Mucosa of gallbladder (tissue), 1 donor: ENCODE data around the gene FUT8. TPM values are rescaled to one million over a fixed set of nuclear protein-coding genes. Genes with fewer than 3 reads are reported as not detected.

Source experiments
- DNase-seq: peaks from one replicate; pipeline ENCODE4 v3.0.0-alpha.2; 2020; ENCODE audit warnings: low spot score
- total RNA-seq: library from RNA; stranded (reverse); gene quantifications from one replicate; pipeline ENCODE4 v1.2.1, GENCODE V29; 2021
- donor health status: DM: no; HTN: no; CAD: no.

Gene FUT8
- total RNA-seq, 1 donor from 2014 or later: 33.9 TPM

DNA sequence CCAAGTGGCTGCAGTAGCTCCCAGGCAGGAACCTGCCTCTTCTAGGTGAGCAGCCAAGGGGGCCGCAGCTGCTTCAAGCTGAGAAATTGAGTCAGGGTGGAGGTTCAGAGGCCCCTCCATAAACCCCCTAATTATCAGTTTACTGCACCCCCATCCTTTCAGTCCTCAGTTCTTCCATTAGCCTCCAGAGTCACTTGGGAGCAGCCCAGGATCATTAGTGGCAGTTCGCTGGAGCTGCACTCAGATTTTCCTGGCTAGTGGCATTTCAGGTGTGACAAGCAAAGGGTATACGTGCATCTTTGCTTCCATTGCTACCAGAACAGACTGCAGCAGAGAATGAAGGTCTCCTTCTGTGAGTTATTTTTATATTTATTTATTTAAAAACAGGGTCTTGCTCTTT, 358.7 kb downstream of the FUT8 start:
- DNase-seq: no peak

DNA sequence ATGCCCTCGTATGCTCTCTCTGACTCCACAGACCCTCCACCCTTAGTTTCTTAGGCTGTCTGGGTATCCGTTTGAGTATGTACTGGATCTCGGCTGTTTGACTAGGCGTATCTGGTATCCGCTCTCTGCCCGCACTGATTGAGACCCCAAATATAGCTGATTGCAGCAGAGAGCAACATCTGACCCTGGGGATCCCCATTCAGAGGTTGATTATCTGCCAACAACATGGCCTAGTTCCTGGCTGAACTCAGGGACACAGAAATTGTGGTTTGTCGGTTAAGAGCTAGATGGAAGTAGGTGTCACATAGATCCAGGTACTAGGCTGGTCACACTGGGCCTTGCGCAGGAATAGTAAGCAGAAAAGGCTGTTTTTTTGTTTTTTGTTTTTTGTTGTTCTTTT, 359.9 kb downstream of the FUT8 start:
- no peak for DNase-seq

DNA sequence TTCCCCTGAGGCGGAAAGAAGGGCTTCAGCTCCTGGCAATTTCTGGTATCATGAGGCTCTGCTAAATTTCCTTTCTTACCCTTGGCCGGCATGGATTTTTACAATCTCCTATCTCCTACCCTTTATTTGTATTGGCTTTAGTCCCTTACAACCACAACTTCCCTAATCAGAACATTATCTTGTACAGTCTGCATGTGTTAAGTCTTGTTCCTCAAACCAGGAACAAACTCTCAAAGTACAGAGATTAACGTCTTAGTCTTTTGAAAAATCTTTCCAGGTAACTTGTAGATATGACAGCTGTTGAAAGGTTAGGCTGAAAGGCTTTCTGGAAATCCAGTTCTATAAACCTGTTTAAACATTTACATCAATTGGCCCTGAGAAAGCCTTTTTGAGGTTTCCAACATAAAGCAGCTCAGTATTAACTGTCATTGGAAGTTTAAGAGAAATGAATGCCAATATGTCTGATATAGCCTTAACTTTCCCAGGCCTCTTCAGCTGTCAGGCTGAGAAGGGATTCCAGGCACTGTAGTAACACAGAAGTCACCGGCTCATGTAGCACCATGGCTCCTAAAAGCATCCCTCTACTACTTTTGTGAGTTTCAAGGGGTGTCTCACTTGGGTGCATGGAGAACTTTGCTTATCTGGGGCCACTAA, 360.5 kb downstream of the FUT8 start:
- DNase-seq: no peak

DNA sequence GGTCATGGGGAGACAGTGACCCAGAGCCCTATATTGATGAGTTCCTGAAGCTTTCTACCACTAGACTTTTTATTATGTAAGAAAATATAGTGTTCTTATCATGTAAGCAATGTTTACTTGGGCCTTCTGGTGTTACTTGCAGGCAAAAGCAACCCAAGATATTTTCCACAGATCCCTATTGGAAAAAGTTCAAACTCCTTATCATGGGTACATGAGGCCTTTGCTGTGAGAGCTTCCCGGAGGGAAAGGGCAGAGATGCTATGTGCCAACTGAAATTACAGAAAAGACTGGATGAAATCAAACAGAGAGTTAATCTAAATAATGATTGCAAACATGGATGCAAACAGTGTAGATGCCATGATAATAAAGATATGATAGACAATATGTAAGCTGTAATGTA, 361.5 kb downstream of the FUT8 start:
- no peak for DNase-seq

DNA sequence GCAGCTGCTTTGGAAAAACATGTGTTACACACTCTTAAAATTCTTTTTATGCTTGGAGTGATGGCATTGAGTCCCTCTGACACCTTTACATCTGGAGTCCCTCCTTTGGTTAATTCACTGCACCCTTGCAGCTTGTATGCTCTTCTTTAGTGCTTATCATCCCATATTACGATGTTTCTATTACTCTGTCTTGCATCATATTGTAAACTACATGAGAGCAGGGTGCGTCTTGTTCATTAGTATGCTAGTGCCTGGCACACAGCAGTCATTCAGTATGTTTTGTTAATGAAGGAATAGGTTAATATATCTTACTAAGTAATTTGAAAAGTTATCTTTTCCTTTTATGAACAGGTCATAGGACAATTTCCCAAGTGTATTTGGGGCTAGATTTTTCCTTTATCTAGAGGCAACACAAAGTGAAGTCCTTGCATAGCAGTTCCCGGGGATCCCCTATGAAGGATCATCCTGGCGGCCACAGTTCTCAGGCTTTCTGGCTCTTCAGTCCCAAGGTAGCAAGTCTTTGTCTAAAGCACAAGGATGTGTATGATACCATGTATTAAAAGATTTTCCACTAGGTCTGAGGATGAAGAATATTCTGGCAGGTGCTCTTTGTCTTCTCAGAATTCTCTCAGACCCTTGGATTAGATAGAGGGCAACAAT, 363.8 kb downstream of the FUT8 start:
- no peak for DNase-seq

- DNase-seq: no peak
Measured at GRCh38 chr14:65780566-65780965, 368.0 kb downstream of the FUT8 start.

DNA sequence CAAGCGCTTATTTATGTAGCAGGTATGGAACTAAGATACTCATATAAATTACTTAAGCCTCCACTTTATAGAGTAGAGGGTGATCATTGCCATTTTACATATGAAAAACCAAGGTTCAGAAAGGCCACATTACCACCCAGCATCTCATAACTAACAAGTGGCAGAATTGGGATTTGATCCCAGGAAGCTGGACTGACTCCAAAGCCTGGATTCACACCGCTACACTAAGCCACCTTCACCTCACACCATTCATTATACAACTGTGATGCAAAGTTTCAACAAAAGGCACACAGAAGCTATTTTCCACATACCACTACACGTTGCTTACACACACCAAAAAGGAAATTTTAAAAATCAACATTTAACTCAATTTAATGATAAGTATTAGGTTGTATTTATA, 370.6 kb downstream of the FUT8 start:
- DNase-seq: no peak

GRCh38 chr14:65783576-65783975, 371.0 kb downstream of the FUT8 start:
- DNase-seq: no peak

- no peak for DNase-seq
Measured at GRCh38 chr14:65784574-65784973, 372.0 kb downstream of the FUT8 start.

DNA sequence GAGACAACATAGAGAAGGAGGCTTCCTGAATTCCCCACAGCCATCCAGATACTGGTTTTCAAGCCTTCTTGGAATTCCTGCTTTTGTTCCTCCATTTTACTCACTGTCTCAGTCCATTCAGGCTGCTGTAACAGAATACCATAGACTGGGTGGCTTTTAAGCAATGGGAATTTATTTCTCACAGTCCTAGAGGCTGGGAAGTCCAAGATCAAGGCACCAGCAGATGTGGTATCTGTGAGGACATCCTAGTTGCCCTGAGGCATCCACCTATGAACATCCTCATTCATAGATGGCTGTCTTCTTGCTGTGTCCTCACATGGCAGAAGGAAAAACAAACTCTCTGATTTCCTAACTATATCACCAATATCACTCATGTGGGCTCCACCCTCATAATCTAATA, 374.9 kb downstream of the FUT8 start:
- no peak for DNase-seq

- DNase-seq: no peak
Measured at GRCh38 chr14:65788876-65789275, 376.3 kb downstream of the FUT8 start.

GRCh38 chr14:65789363-65789762, 376.8 kb downstream of the FUT8 start:
- no peak for DNase-seq

DNA sequence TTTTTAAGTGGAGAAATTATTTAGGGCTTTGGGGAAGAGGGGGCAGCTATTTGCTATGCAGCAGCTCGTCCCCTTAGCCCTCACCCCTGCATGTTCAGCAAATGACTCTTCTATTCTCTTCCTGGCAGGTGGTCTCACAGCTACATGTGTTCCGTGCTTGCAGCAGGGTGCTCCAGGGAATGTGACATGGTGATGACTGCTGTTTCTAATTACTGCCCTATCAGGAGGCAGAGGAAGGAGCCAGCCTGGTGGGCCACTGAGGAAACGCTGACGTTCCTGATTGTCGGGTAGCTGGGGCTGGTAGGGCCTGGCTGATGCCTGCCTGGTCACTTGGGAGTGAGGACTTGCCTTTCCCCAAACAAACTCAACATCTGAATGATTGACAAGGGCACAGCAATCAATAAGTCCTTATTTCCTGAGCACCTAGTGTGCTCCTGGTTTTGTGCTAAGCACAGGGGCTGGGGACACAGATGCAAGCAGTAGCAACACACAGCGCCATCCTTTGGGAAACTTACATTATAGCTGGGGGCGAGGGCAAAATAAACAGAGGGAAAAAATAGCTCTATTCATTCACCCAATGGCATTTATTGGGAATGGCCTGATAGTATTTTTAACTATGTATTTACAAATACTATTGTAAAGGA, 377.8 kb downstream of the FUT8 start:
- DNase-seq: no peak

- DNase-seq: no peak
Measured at GRCh38 chr14:65791191-65791981, 378.9 kb downstream of the FUT8 start.

DNA sequence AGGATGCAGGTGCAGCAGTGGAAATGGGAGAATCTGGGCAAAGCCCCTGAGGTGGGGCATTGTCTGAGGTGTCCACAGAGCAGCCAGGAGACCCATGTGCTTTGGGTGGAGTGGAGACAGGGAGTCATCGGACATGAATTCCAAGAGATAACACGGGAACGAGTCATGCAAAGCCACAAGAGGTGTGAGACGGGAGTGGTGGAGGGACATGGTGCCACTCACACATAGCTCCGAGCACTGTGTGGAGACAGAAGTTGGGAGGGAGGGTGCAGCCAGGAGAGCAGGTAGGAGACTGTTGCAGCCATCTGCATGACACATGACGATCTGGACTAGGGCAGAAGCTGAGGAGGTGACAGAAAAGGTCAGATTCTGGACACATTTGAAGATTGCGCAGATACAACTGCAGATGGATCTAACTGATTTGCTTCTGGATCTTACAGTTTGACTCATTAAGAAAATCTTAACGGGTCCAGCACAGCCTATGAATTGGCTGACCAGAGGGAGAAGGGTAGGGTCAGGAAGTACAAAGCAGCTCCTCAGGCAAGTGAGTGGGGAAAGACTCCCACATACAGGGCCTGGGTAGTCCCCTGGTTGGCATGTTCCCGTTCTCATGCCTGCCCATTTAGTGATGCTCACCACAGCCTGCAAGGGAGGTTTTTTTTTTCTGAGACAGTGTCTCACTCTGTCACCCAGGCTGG, 379.8 kb downstream of the FUT8 start:
- no peak for DNase-seq
